B cell (primary cell): ENCODE results near the gene MYD88. TPM values are rescaled to one million over a fixed set of nuclear protein-coding genes. Genes with fewer than 3 reads are reported as not detected.

ENCODE experiments used
- ATAC-seq: fragments of 200-7000 bp; cut with Tn5 transposase; one replicate; pipeline ENCODE4 v1.10.0; 2021; ENCODE audit warnings: low read depth, mild to moderate bottlenecking, moderate number of reproducible peaks, moderate library complexity
- CTCF ChIA-PET: fragments of 350-600 bp; sonication (Branson Sonifier 250); formaldehyde crosslinking; loops from one replicate; lab custom pipeline; 2021; ENCODE audit warnings: antibody characterized with exemption, inconsistent platforms; lab: Charles Lee
- POLR2A ChIA-PET: fragments of 350-600 bp; sonication (Branson Sonifier 250); formaldehyde crosslinking; loops from one replicate; lab custom pipeline; 2021; ENCODE audit warnings: antibody characterized with exemption; lab: Charles Lee
- DNase-seq: peaks from one replicate; pipeline ENCODE4 v3.0.0; 2013
- H2AFZ ChIP-seq: 2 replicates; pipeline ENCODE4 v1.6.1; 2012; ENCODE audit warnings: mild to moderate bottlenecking, low read depth, low read length; ENCODE audit not compliant: insufficient read depth, poor library complexity, severe bottlenecking
- H3K27ac ChIP-seq, 2 donors: 1 replicate in 1 of 2; 2 replicates in 1 of 2; pipeline ENCODE4 v1.5.1; 2012 to 2013; ENCODE audit warnings: low read length in 2 of 2, mild to moderate bottlenecking in 2 of 2, moderate library complexity in 1 of 2
- H3K27me3 ChIP-seq, 4 experiments: fragments of 200-600 bp in 1 of 4; sonication (generic) in 1 of 4; replicated peaks in 1 of 4; 1 replicate in 2 of 4; 2 replicates in 2 of 4; pipeline versions ENCODE4 v1.6.1 to v1.7.0; 2013 to 2016; ENCODE audit warnings: low read length in 3 of 4, mild to moderate bottlenecking in 2 of 4, mixed read lengths in 1 of 4, moderate library complexity in 1 of 4; ENCODE audit not compliant: insufficient read depth in 4 of 4, control insufficient read depth in 3 of 4; ENCODE audit errors: control extremely low read depth in 1 of 4
- H3K36me3 ChIP-seq, 2 experiments: replicated peaks in 1 of 2; 1 replicate in 1 of 2; 2 replicates in 1 of 2; pipeline versions ENCODE4 v1.6.1 to v1.7.1; 2013; ENCODE audit warnings: low read length in 1 of 2; ENCODE audit not compliant: insufficient read depth in 2 of 2, control insufficient read depth in 1 of 2; ENCODE audit errors: control extremely low read depth in 1 of 2, extremely low read depth in 1 of 2
- H3K4me1 ChIP-seq, 2 donors: fragments of 200-600 bp in 1 of 2; sonication (generic) in 1 of 2; 1 replicate in 1 of 2; 2 replicates in 1 of 2; pipeline versions ENCODE4 v1.5.1 to v1.6.1; 2013 to 2017; ENCODE audit warnings: low read length in 2 of 2; ENCODE audit not compliant: control insufficient read depth in 2 of 2, insufficient read depth in 2 of 2
- H3K4me2 ChIP-seq: replicated peaks from 2 replicates; pipeline ENCODE3; 2012; ENCODE audit warnings: mild to moderate bottlenecking, low read depth, low read length; ENCODE audit not compliant: poor library complexity, severe bottlenecking
- H3K4me3 ChIP-seq, 5 experiments: fragments of 200-600 bp in 1 of 5; sonication (generic) in 1 of 5; 1 replicate in 3 of 5; 2 replicates in 2 of 5; pipeline versions ENCODE4 v1.5.1 to v1.7.0; 2011 to 2016; ENCODE audit warnings: low read length in 4 of 5, mild to moderate bottlenecking in 4 of 5, low read depth in 2 of 5, control low read depth in 1 of 5, moderate library complexity in 1 of 5; ENCODE audit not compliant: insufficient read depth in 1 of 5; ENCODE audit errors: control extremely low read depth in 1 of 5, extremely low read depth in 1 of 5
- H3K79me2 ChIP-seq: fragments of 200-600 bp; sonication (generic); one replicate; pipeline ENCODE4 v1.6.0; 2016; ENCODE audit warnings: low read length; ENCODE audit not compliant: control insufficient read depth, insufficient read depth
- H3K9ac ChIP-seq: fragments of 200-600 bp; sonication (generic); 2 replicates; pipeline ENCODE4 v1.6.1; 2017; ENCODE audit warnings: mild to moderate bottlenecking, low read length, moderate library complexity
- H3K9me3 ChIP-seq, 3 donors: one replicate each; pipeline versions ENCODE4 v1.6.1 to v1.7.1; 2013; ENCODE audit warnings: low read length in 2 of 3; ENCODE audit not compliant: control insufficient read depth in 2 of 3, insufficient read depth in 1 of 3; ENCODE audit errors: control extremely low read depth in 1 of 3
- H4K20me1 ChIP-seq: 2 replicates; pipeline ENCODE4 v1.6.0; 2012; ENCODE audit warnings: mild to moderate bottlenecking, low read length; ENCODE audit not compliant: insufficient read depth, control insufficient read depth, poor library complexity, severe bottlenecking
- H3K27ac Mint-ChIP-seq: one replicate; pipeline ENCODE4 v1.8.0; 2021; ENCODE audit warnings: mixed read lengths
- H3K27me3 Mint-ChIP-seq: one replicate; pipeline ENCODE4 v1.8.0; 2021; ENCODE audit warnings: mixed read lengths
- H3K4me1 Mint-ChIP-seq: one replicate; pipeline ENCODE4 v1.8.0; 2021; ENCODE audit warnings: mixed read lengths
- H3K4me3 Mint-ChIP-seq: one replicate; pipeline ENCODE4 v1.8.0; 2021; ENCODE audit warnings: mixed read lengths
- H3K9me3 Mint-ChIP-seq: one replicate; pipeline ENCODE4 v1.8.0; 2022; ENCODE audit warnings: mixed read lengths; ENCODE audit not compliant: insufficient read depth
- EZH2 ChIP-seq: IDR thresholded peaks from 2 replicates; pipeline ENCODE4 v1.6.1; 2012; ENCODE audit warnings: borderline replicate concordance, low read depth, mild to moderate bottlenecking, moderate library complexity, low read length; ENCODE audit not compliant: insufficient read depth, poor library complexity, severe bottlenecking
- WGBS: methylation state at CpG from one replicate; pipeline ENCODE4 v1.1.5; 2013; ENCODE audit warnings: missing lambda C conversion rate; ENCODE audit not compliant: insufficient coverage; 5-methylcytosine and 5-hydroxymethylcytosine counted together
- intact Hi-C: fragments of 100-400 bp; cut with micrococcal nuclease; formaldehyde crosslinking; loops from one replicate; pipeline ENCODE4 v1.10.0; 2022
- polyA plus RNA-seq: library from polyadenylated mRNA; depleted of rRNA; stranded (reverse); fragments of >200 nt; gene quantifications from 2 replicates; pipeline ENCODE4 v1.2.3, GENCODE V29; 2012
- total RNA-seq, 2 donors: library from RNA; stranded (reverse); fragments of 120-200 nt in 1 of 2; gene quantifications; 1 replicate in 1 of 2; 2 replicates in 1 of 2; pipeline versions ENCODE4 v1.2.3 to v1.2.4, GENCODE V29; 2013 to 2022
- TF ChIP-seq, protein P1 (sequence below): fragments of 200-600 bp; IDR thresholded peaks from one replicate; pipeline ENCODE4 v1.8.0; 2022; ENCODE audit warnings: antibody characterized with exemption, mild to moderate bottlenecking

Gene MYD88
- total and polyA plus RNA-seq, 2 donors (not counting 1 experiment from before 2014, with no cell fraction given): 48.0 to 52.3 TPM

DNA sequence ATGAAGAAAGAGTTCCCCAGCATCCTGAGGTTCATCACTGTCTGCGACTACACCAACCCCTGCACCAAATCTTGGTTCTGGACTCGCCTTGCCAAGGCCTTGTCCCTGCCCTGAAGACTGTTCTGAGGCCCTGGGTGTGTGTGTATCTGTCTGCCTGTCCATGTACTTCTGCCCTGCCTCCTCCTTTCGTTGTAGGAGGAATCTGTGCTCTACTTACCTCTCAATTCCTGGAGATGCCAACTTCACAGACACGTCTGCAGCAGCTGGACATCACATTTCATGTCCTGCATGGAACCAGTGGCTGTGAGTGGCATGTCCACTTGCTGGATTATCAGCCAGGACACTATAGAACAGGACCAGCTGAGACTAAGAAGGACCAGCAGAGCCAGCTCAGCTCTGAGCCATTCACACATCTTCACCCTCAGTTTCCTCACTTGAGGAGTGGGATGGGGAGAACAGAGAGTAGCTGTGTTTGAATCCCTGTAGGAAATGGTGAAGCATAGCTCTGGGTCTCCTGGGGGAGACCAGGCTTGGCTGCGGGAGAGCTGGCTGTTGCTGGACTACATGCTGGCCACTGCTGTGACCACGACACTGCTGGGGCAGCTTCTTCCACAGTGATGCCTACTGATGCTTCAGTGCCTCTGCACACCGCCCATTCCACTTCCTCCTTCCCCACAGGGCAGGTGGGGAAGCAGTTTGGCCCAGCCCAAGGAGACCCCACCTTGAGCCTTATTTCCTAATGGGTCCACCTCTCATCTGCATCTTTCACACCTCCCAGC is 2.9 kb downstream of the MYD88 start:
- peaks cover 1 to 4% (median 4%) of the 10 kb centered on the region in 3 donors for H3K9me3 ChIP-seq
- H4K20me1 ChIP-seq: no peaks in the 10 kb centered on the region
- H3K4me2 ChIP-seq: peak overlapping the region; percentile 88
- H3K36me3 ChIP-seq: peaks cover 4 to 19% of the 10 kb centered on the region in 2 experiments
- ATAC-seq: no peak
- H3K9ac ChIP-seq: no peak overlapping the region
- Mint-ChIP-seq H3K4me1 (peaks cover 49% of the 10 kb centered on the region), H3K9me3 (peaks cover 3% of the 10 kb centered on the region), H3K27ac (peak overlapping the region; percentile 50), H3K4me3 (peak overlapping the region; percentile 17), H3K27me3 (no peaks in the 10 kb centered on the region)
- H2AFZ ChIP-seq: no peak overlapping the region
- POLR2A ChIA-PET: interaction anchor here (1.0 to 1.6 kb wide), 2 partner anchors 23 to 25 kb away, joined by 5 to 6 read pairs; partner anchors contain the start of gene OXSR1
- H3K27me3 ChIP-seq: no peaks in the 10 kb centered on the region
- no peak overlapping the region for H3K4me3 ChIP-seq
- peaks cover 36% of the 10 kb centered on the region for H3K79me2 ChIP-seq
- CTCF ChIA-PET: interaction anchor here (1.4 kb wide), 1 partner anchor 24 kb away, joined by 4 read pairs; the partner anchor contains the start of gene OXSR1
- intact Hi-C loops: no loop called here
- WGBS: 87% methylated on average over 5 of the region's 7 CpGs
- DNase-seq: no peak
- TF ChIP-seq, protein P1, sequence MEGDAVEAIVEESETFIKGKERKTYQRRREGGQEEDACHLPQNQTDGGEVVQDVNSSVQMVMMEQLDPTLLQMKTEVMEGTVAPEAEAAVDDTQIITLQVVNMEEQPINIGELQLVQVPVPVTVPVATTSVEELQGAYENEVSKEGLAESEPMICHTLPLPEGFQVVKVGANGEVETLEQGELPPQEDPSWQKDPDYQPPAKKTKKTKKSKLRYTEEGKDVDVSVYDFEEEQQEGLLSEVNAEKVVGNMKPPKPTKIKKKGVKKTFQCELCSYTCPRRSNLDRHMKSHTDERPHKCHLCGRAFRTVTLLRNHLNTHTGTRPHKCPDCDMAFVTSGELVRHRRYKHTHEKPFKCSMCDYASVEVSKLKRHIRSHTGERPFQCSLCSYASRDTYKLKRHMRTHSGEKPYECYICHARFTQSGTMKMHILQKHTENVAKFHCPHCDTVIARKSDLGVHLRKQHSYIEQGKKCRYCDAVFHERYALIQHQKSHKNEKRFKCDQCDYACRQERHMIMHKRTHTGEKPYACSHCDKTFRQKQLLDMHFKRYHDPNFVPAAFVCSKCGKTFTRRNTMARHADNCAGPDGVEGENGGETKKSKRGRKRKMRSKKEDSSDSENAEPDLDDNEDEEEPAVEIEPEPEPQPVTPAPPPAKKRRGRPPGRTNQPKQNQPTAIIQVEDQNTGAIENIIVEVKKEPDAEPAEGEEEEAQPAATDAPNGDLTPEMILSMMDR: no peak
- TF ChIP-seq EZH2: no peak
- peaks cover 28 to 37% of the 10 kb centered on the region in 2 donors for H3K4me1 ChIP-seq
- no peak overlapping the region for H3K27ac ChIP-seq

DNA sequence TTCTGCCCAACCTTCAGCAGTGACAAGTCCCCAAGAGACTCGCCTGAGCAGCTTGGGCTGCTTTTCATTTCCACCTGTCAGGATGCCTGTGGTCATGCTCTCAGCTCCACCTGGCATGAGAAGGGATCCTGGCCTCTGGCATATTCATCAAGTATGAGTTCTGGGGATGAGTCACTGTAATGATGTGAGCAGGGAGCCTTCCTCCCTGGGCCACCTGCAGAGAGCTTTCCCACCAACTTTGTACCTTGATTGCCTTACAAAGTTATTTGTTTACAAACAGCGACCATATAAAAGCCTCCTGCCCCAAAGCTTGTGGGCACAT is 3.5 kb downstream of the MYD88 start:
- no peaks in the 10 kb centered on the region for H3K27me3 ChIP-seq
- no peak overlapping the region for H3K4me3 ChIP-seq
- no peak for ATAC-seq
- intact Hi-C loops: no loop called here
- TF ChIP-seq, protein P1: no peak
- TF ChIP-seq EZH2: no peak
- no peak overlapping the region for H3K9ac ChIP-seq
- peaks cover 31% of the 10 kb centered on the region for H3K79me2 ChIP-seq
- Mint-ChIP-seq H3K4me3 (no peak overlapping the region), H3K4me1 (peaks cover 49% of the 10 kb centered on the region), H3K27me3 (no peaks in the 10 kb centered on the region), H3K9me3 (peaks cover 4% of the 10 kb centered on the region), H3K27ac (peak overlapping the region; percentile 50)
- ChIA-PET POLR2A (interaction anchor here (1.0 to 1.6 kb wide), 2 partner anchors 23 to 25 kb away, joined by 5 to 6 read pairs; partner anchors contain the start of gene OXSR1), CTCF (interaction anchor here (0.6 to 1.4 kb wide), 2 partner anchors 23 to 26 kb away, joined by 4 to 6 read pairs; partner anchors contain the start of gene OXSR1)
- H4K20me1 ChIP-seq: no peaks in the 10 kb centered on the region
- H3K9me3 ChIP-seq: peaks cover 4 to 7% (median 4%) of the 10 kb centered on the region in 3 donors
- H3K4me2 ChIP-seq: no peak overlapping the region
- peaks cover 4 to 19% of the 10 kb centered on the region in 2 experiments for H3K36me3 ChIP-seq
- DNase-seq: no peak
- H3K27ac ChIP-seq: no peak overlapping the region
- peaks cover 28 to 36% of the 10 kb centered on the region in 2 donors for H3K4me1 ChIP-seq
- no peak overlapping the region for H2AFZ ChIP-seq
- 81% methylated on average over 2 of the region's 2 CpGs for WGBS
